Measurements from ENCODE around the gene ODC1.

GRCh38 chr2:10392951-10393639 is 55.0 kb downstream of the ODC1 start:
- no peak for TF ChIP-seq POLR2A (IDR thresholded peaks at IDR 0.05)
- TF ChIP-seq CTCF (IDR thresholded peaks at IDR 0.05): no peak
- TF ChIP-seq EP300 (IDR thresholded peaks at IDR 0.05): no peak

Data from tibial nerve (tissue), 4 donors.